PC-9 (cell line): ENCODE data around the gene TMEM141. TPM values are rescaled to one million over a fixed set of nuclear protein-coding genes. Genes with fewer than 3 reads are reported as not detected.
"Not testable (repeated sequence)": the region's sequence is repeated elsewhere in the genome, so short reads cannot be mapped to it uniquely, and the experiment has no call there.

Experiments used
- BruUV-seq: library from RNA; stranded (reverse); fragments of 400-500 nt; replicated peaks from 2 replicates; lab custom pipeline; 2021; lab: Mats Ljungman, UMichigan
- CTCF ChIA-PET: fragments of 300-600 bp; sonication (Branson Sonifier 250); formaldehyde crosslinking; loops from one replicate; lab custom pipeline; 2022; ENCODE audit warnings: antibody characterized with exemption; lab: Charles Lee
- POLR2A ChIA-PET: fragments of 300-600 bp; sonication (Branson Sonifier 250); formaldehyde crosslinking; loops from one replicate; lab custom pipeline; 2022; ENCODE audit warnings: antibody characterized with exemption; ENCODE audit not compliant: unreplicated experiment; lab: Charles Lee
- DNase-seq, 2 experiments: peaks; one replicate each; pipeline versions ENCODE4 v3.0.0 to v3.0.0-alpha.2; 2015 to 2022; ENCODE audit warnings: mixed read lengths in 1 of 2
- H2AFZ ChIP-seq: fragments of 200-600 bp; sonication (generic); 2 replicates; pipeline ENCODE4 v1.8.1; 2017; ENCODE audit warnings: antibody characterized with exemption
- H3F3A ChIP-seq: fragments of 200-600 bp; sonication (generic); 2 replicates; pipeline ENCODE4 v1.8.1; 2017; ENCODE audit warnings: antibody characterized with exemption, mild to moderate bottlenecking, low read depth; ENCODE audit not compliant: insufficient read depth
- H3K27ac ChIP-seq: fragments of 200-600 bp; sonication (generic); 2 replicates; pipeline ENCODE4 v1.6.1; 2016; ENCODE audit warnings: mixed run types
- H3K27me3 ChIP-seq: fragments of 200-600 bp; sonication (generic); 2 replicates; pipeline ENCODE4 v1.6.1; 2016; ENCODE audit warnings: low read depth, mixed run types; ENCODE audit not compliant: insufficient read depth
- H3K36me3 ChIP-seq: fragments of 200-600 bp; sonication (generic); 2 replicates; pipeline ENCODE4 v1.6.1; 2016; ENCODE audit warnings: low read depth, mixed run types
- H3K4me1 ChIP-seq: fragments of 200-600 bp; sonication (generic); replicated peaks from 2 replicates; pipeline ENCODE4 v1.6.1; 2016; ENCODE audit warnings: mixed run types; ENCODE audit not compliant: insufficient read depth
- H3K4me2 ChIP-seq: fragments of 200-600 bp; sonication (generic); 2 replicates; pipeline ENCODE4 v1.6.1; 2017; ENCODE audit warnings: mixed run types
- H3K4me3 ChIP-seq: fragments of 200-600 bp; sonication (generic); 2 replicates; pipeline ENCODE4 v1.6.1; 2016; ENCODE audit warnings: mixed run types
- H3K79me2 ChIP-seq: fragments of 200-600 bp; sonication (generic); 2 replicates; pipeline ENCODE4 v1.6.1; 2017; ENCODE audit warnings: low read depth, mixed run types
- H3K9me2 ChIP-seq: fragments of 200-600 bp; sonication (generic); 2 replicates; pipeline ENCODE4 v1.8.1; 2017; ENCODE audit warnings: mild to moderate bottlenecking; ENCODE audit not compliant: insufficient read depth
- H3K9me3 ChIP-seq: fragments of 200-600 bp; sonication (generic); 2 replicates; pipeline ENCODE4 v1.8.1; 2016; ENCODE audit warnings: low read depth; ENCODE audit not compliant: insufficient read depth
- H4K20me1 ChIP-seq: fragments of 200-600 bp; sonication (generic); 2 replicates; pipeline ENCODE4 v1.8.1; 2017; ENCODE audit not compliant: insufficient read depth
- CTCF ChIP-seq: fragments of 200-600 bp; sonication (generic); conservative IDR thresholded peaks from 2 replicates; pipeline ENCODE4 v1.6.1; 2017; ENCODE audit warnings: mixed run types, antibody characterized with exemption, mild to moderate bottlenecking, moderate library complexity
- EZH2 ChIP-seq: fragments of 200-600 bp; sonication (generic); IDR thresholded peaks from 2 replicates; pipeline ENCODE4 v1.8.0; 2017; ENCODE audit warnings: antibody characterized with exemption, low read depth
- intact Hi-C: fragments of 100-400 bp; cut with micrococcal nuclease; formaldehyde crosslinking; loops from one replicate; pipeline ENCODE4 v1.10.0; 2022; ENCODE audit not compliant: unreplicated experiment
- total RNA-seq: library from RNA; stranded (reverse); gene quantifications from 2 replicates; pipeline ENCODE4 v1.2.3, GENCODE V29; 2021

TMEM141 gene
- total RNA-seq, 1 experiment from 2014 or later: 83.6 TPM

- H3K36me3 ChIP-seq, H3K9me3 ChIP-seq, BruUV-seq, H3K27ac ChIP-seq, H3K4me3 ChIP-seq, H3K27me3 ChIP-seq, H3K79me2 ChIP-seq, H2AFZ ChIP-seq, H4K20me1 ChIP-seq, POLR2A ChIA-PET, H3K4me1 ChIP-seq, intact Hi-C loops, H3K9me2 ChIP-seq: not testable (repeated sequence)
- CTCF ChIA-PET: interaction anchor here (0.6 kb wide), 1 partner anchor 132 kb away, joined by 3 read pairs; no protein-coding TSS in a partner anchor
- TF ChIP-seq CTCF: peak; percentile 63; the same call in 1 of the 2 replicates
- Histone ChIP-seq H3F3A (peaks cover 33% of the 10 kb centered on the region; the same call in 1 of the 2 replicates), H3K4me2 (peak overlapping the region; percentile 49)
- peak; percentile 53 to 61 for DNase-seq
Measured at GRCh38 chr9:136766410-136767120, 24.6 kb upstream of the TMEM141 start.

- no peaks in the 10 kb centered on the region for H3K9me2 ChIP-seq
- intact Hi-C loops: no loop called here
- H3K4me2 ChIP-seq: no peak overlapping the region
- H3K4me3 ChIP-seq: no peak overlapping the region
- TF ChIP-seq CTCF (peak; percentile 63), EZH2 (no peak)
- no peak overlapping the region for H3K27ac ChIP-seq
- no TSS peak for BruUV-seq
- H3K9me3 ChIP-seq: no peaks in the 10 kb centered on the region
- no peaks in the 10 kb centered on the region for H4K20me1 ChIP-seq
- H3K27me3 ChIP-seq: peaks cover 4% of the 10 kb centered on the region; the same call in 1 of the 2 replicates
- POLR2A ChIA-PET: no interaction called here
- H3F3A ChIP-seq: peaks cover 33% of the 10 kb centered on the region; the same call in 1 of the 2 replicates
- CTCF ChIA-PET: no interaction called here
- H3K4me1 ChIP-seq: peaks cover 6% of the 10 kb centered on the region
- H3K36me3 ChIP-seq: no peaks in the 10 kb centered on the region
- DNase-seq: peak in 1 of 2 experiments; percentile 28
- H2AFZ ChIP-seq: no peak overlapping the region
- H3K79me2 ChIP-seq: no peaks in the 10 kb centered on the region
Measured at GRCh38 chr9:136769710-136770191, 21.4 kb upstream of the TMEM141 start.

GRCh38 chr9:136771907-136772415, 19.2 kb upstream of the TMEM141 start:
- H3K9me3 ChIP-seq: no peaks in the 10 kb centered on the region
- H3K27me3 ChIP-seq: peaks cover 8% of the 10 kb centered on the region; the same call in 1 of the 2 replicates
- no TSS peak for BruUV-seq
- no peaks in the 10 kb centered on the region for H3K36me3 ChIP-seq
- intact Hi-C loops: no loop called here
- TF ChIP-seq CTCF: no peak
- TF ChIP-seq EZH2: no peak
- ChIA-PET CTCF (interaction anchor here (0.6 kb wide), 1 partner anchor 262 kb away, joined by 5 read pairs; no protein-coding TSS in a partner anchor), POLR2A (interaction anchor here (0.6 kb wide), 2 partner anchors 10 to 18 kb away, joined by 5 to 12 read pairs; no protein-coding TSS in a partner anchor)
- no peak for DNase-seq
- peaks cover 2% of the 10 kb centered on the region for H3K4me1 ChIP-seq
- no peak overlapping the region for H2AFZ ChIP-seq
- H3F3A ChIP-seq: peaks cover 24% of the 10 kb centered on the region; the same call in 1 of the 2 replicates
- H3K27ac ChIP-seq: no peak overlapping the region
- no peak overlapping the region for H3K4me3 ChIP-seq
- H4K20me1 ChIP-seq: no peaks in the 10 kb centered on the region
- H3K4me2 ChIP-seq: no peak overlapping the region
- no peaks in the 10 kb centered on the region for H3K79me2 ChIP-seq
- H3K9me2 ChIP-seq: no peaks in the 10 kb centered on the region
